H9 (cell line): ENCODE results near the gene RHOA. TPM values are rescaled to one million over a fixed set of nuclear protein-coding genes. Genes with fewer than 3 reads are reported as not detected.

ENCODE experiments used
- DNase-seq: peaks from one replicate; pipeline ENCODE4 v3.0.0-alpha.2; 2017
- H2AFZ ChIP-seq: one replicate; pipeline ENCODE4 v1.6.1; 2013; ENCODE audit warnings: mild to moderate bottlenecking, low read length, control low read depth, moderate library complexity
- H2AK5ac ChIP-seq: 2 replicates; pipeline ENCODE4 v1.6.1; 2013; ENCODE audit warnings: low read length, control low read depth, mixed read lengths; ENCODE audit not compliant: insufficient read length
- H2BK120ac ChIP-seq: one replicate; pipeline ENCODE4 v1.6.1; 2013; ENCODE audit warnings: low read depth, mild to moderate bottlenecking, low read length, control low read depth, inconsistent platforms; ENCODE audit not compliant: poor library complexity, severe bottlenecking
- H2BK12ac ChIP-seq: 2 replicates; pipeline ENCODE4 v1.6.1; 2013; ENCODE audit warnings: low read length, control low read depth, mixed read lengths, low read depth; ENCODE audit not compliant: insufficient read length
- H2BK15ac ChIP-seq: 2 replicates; pipeline ENCODE4 v1.6.1; 2013; ENCODE audit warnings: low read depth, low read length, control low read depth
- H2BK20ac ChIP-seq: one replicate; pipeline ENCODE4 v1.6.1; 2013; ENCODE audit warnings: low read depth, mild to moderate bottlenecking, low read length, control low read depth, inconsistent platforms; ENCODE audit not compliant: poor library complexity, severe bottlenecking
- H2BK5ac ChIP-seq: 2 replicates; pipeline ENCODE4 v1.6.1; 2013; ENCODE audit warnings: low read length, control low read depth, mixed read lengths; ENCODE audit not compliant: insufficient read length
- H3K14ac ChIP-seq: 2 replicates; pipeline ENCODE4 v1.6.1; 2013; ENCODE audit warnings: low read length, control low read depth; ENCODE audit not compliant: insufficient read depth
- H3K18ac ChIP-seq: 2 replicates; pipeline ENCODE4 v1.6.1; 2013; ENCODE audit warnings: low read depth, mild to moderate bottlenecking, mixed read lengths, low read length, control low read depth; ENCODE audit not compliant: insufficient read length
- H3K23ac ChIP-seq: 2 replicates; pipeline ENCODE4 v1.6.1; 2013; ENCODE audit warnings: low read length, control low read depth, mixed read lengths, low read depth; ENCODE audit not compliant: insufficient read length
- H3K23me2 ChIP-seq: 2 replicates; pipeline ENCODE4 v1.6.1; 2013; ENCODE audit warnings: low read depth, mild to moderate bottlenecking, mixed read lengths, low read length, control low read depth; ENCODE audit not compliant: insufficient read length, poor library complexity, severe bottlenecking
- H3K27ac ChIP-seq: 2 replicates; pipeline ENCODE4 v1.5.1; 2013; ENCODE audit warnings: low read length, control low read depth, mixed read lengths, low read depth; ENCODE audit not compliant: insufficient read length
- H3K27me3 ChIP-seq: 2 replicates; pipeline ENCODE4 v1.6.1; 2013; ENCODE audit warnings: low read length, control low read depth, inconsistent platforms; ENCODE audit not compliant: insufficient read depth
- H3K4ac ChIP-seq: 2 replicates; pipeline ENCODE4 v1.6.1; 2013; ENCODE audit warnings: low read depth, mild to moderate bottlenecking, control low read depth, inconsistent platforms, low read length, moderate library complexity
- H3K4me1 ChIP-seq: 2 replicates; pipeline ENCODE4 v1.6.1; 2013; ENCODE audit warnings: low read length, control low read depth, inconsistent platforms; ENCODE audit not compliant: insufficient read depth
- H3K4me2 ChIP-seq: 2 replicates; pipeline ENCODE4 v1.6.1; 2013; ENCODE audit warnings: low read length, control low read depth, mixed read lengths; ENCODE audit not compliant: insufficient read length, insufficient read depth
- H3K56ac ChIP-seq: 2 replicates; pipeline ENCODE4 v1.6.1; 2013; ENCODE audit warnings: low read depth, mild to moderate bottlenecking, mixed read lengths, low read length, control low read depth; ENCODE audit not compliant: insufficient read length
- H3K79me1 ChIP-seq: 2 replicates; pipeline ENCODE4 v1.6.1; 2013; ENCODE audit warnings: low read depth, mild to moderate bottlenecking, moderate library complexity, low read length, control low read depth, inconsistent platforms; ENCODE audit not compliant: insufficient read depth, poor library complexity, severe bottlenecking
- H3K79me2 ChIP-seq: 2 replicates; pipeline ENCODE4 v1.6.1; 2013; ENCODE audit warnings: low read length, control low read depth, inconsistent platforms; ENCODE audit not compliant: insufficient read depth
- H3K9ac ChIP-seq: 2 replicates; pipeline ENCODE4 v1.6.1; 2013; ENCODE audit warnings: low read length, control low read depth, mixed read lengths; ENCODE audit not compliant: insufficient read length; ENCODE audit errors: extremely low read depth
- H3K9me3 ChIP-seq: one replicate; pipeline ENCODE4 v1.6.1; 2013; ENCODE audit warnings: low read depth, low read length, inconsistent platforms; ENCODE audit not compliant: control insufficient read depth
- H3T11ph ChIP-seq: one replicate; pipeline ENCODE4 v1.6.1; 2013; ENCODE audit warnings: mild to moderate bottlenecking, low read length, control low read depth, inconsistent platforms
- H4K20me1 ChIP-seq: one replicate; pipeline ENCODE4 v1.6.1; 2013; ENCODE audit not compliant: control insufficient read depth, insufficient read length, insufficient read depth
- H4K5ac ChIP-seq: 2 replicates; pipeline ENCODE4 v1.6.1; 2013; ENCODE audit warnings: low read depth, mild to moderate bottlenecking, mixed read lengths, low read length, control low read depth; ENCODE audit not compliant: insufficient read length
- H4K8ac ChIP-seq: replicated peaks from 2 replicates; pipeline ENCODE4 v1.6.1; 2013; ENCODE audit warnings: low read length, control low read depth, mixed read lengths, low read depth; ENCODE audit not compliant: insufficient read length
- H4K91ac ChIP-seq: 2 replicates; pipeline ENCODE4 v1.6.1; 2013; ENCODE audit warnings: low read depth, mild to moderate bottlenecking, moderate library complexity, mixed read lengths, low read length, control low read depth; ENCODE audit not compliant: insufficient read length
- H3K27ac Mint-ChIP-seq, 3 experiments: 2 replicates in 2 of 3; 3 replicates in 1 of 3; pipeline ENCODE4 v1.8.0; 2020 to 2021; ENCODE audit warnings: mixed read lengths in 3 of 3, mild to moderate bottlenecking in 1 of 3, moderate library complexity in 1 of 3
- H3K27me3 Mint-ChIP-seq: 2 replicates; pipeline ENCODE4 v1.8.0; 2021; ENCODE audit warnings: low read depth, mild to moderate bottlenecking, moderate library complexity, mixed read lengths
- H3K36me3 Mint-ChIP-seq, 3 experiments: 2 replicates in 2 of 3; 3 replicates in 1 of 3; pipeline ENCODE4 v1.8.0; 2020 to 2021; ENCODE audit warnings: low read depth in 3 of 3, mixed read lengths in 3 of 3; ENCODE audit not compliant: insufficient read depth in 1 of 3
- H3K4me1 Mint-ChIP-seq, 2 experiments: 2 replicates each; pipeline ENCODE4 v1.8.0; 2020; ENCODE audit warnings: mixed read lengths in 2 of 2
- H3K4me3 Mint-ChIP-seq, 2 experiments: 2 replicates in 1 of 2; 3 replicates in 1 of 2; pipeline ENCODE4 v1.8.0; 2020 to 2021; ENCODE audit warnings: mild to moderate bottlenecking in 2 of 2, mixed read lengths in 2 of 2, moderate library complexity in 1 of 2
- H3K9me3 Mint-ChIP-seq, 2 experiments: 2 replicates in 1 of 2; 3 replicates in 1 of 2; pipeline ENCODE4 v1.8.0; 2020; ENCODE audit warnings: mild to moderate bottlenecking in 2 of 2, mixed read lengths in 2 of 2, moderate library complexity in 1 of 2
- WGBS: extraction: QIAGEN DNeasy Blood & Tissue Kit; methylation state at CpG from one replicate; pipeline ENCODE4 v1.1.7; 2013; ENCODE audit warnings: missing lambda C conversion rate, low lambda C conversion rate, mixed read lengths; ENCODE audit not compliant: insufficient read length; ENCODE audit errors: extremely low coverage; 5-methylcytosine and 5-hydroxymethylcytosine counted together
- total RNA-seq: library from RNA; stranded (reverse); gene quantifications from 2 replicates; pipeline ENCODE4 v1.2.1, GENCODE V29; 2021
- TF ChIP-seq, protein P1 (sequence below): fragments of 200-600 bp; sonication (generic); conservative IDR thresholded peaks from 3 replicates; pipeline ENCODE4 v1.8.0; 2021; ENCODE audit warnings: antibody characterized with exemption, mild to moderate bottlenecking

The RHOA gene
- total RNA-seq, 1 experiment from 2014 or later: 403 TPM

DNA sequence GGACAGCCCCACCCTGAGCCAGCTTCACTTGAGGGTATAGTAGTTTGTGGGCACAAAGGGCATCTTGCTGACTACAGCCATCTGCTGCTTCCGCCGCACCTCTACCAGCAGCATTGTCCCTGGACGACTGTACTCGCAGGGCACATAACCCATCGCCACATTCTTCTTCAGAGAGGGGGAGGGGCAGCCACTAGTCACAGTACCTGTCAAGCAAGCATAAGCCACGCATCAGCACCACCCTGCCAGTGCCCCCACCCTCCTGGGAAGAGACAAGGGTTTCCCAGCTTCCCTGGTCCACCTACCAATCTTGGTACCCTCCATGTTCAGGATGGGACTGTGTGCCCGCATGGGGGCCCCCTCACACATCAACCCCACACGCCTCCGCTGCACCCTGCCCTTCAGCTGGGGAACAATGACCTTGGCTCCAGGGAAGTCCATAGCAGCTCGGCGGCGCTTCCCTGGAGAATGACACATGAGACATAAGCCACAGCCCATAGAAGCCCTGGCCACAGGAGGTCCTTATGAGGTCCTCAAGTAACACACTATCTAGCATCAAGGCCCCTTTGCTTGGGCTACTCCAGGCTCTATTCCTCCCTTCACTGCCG lies 5.8 kb upstream of the RHOA start:
- no peak overlapping the region for H3K27ac ChIP-seq
- H3K27me3 ChIP-seq: no peaks in the 10 kb centered on the region
- H4K91ac ChIP-seq: no peak overlapping the region
- no peaks in the 10 kb centered on the region for H3K79me1 ChIP-seq
- Mint-ChIP-seq H3K36me3 (peaks cover 8 to 47% (median 22%) of the 10 kb centered on the region in 3 experiments; a peak in 6 of 7 replicates), H3K27ac (peak overlapping the region; percentile 40 to 75 (median 59); a peak in 3 of 7 replicates), H3K4me3 (no peak overlapping the region), H3K27me3 (no peaks in the 10 kb centered on the region), H3K9me3 (no peaks in the 10 kb centered on the region; a peak in 1 of 5 replicates), H3K4me1 (peaks cover 30 to 31% of the 10 kb centered on the region in 2 experiments)
- H4K8ac ChIP-seq: no peak overlapping the region
- H3K9me3 ChIP-seq: no peaks in the 10 kb centered on the region
- no peak overlapping the region for H3K18ac ChIP-seq
- H3T11ph ChIP-seq: no peak overlapping the region
- TF ChIP-seq, protein P1, sequence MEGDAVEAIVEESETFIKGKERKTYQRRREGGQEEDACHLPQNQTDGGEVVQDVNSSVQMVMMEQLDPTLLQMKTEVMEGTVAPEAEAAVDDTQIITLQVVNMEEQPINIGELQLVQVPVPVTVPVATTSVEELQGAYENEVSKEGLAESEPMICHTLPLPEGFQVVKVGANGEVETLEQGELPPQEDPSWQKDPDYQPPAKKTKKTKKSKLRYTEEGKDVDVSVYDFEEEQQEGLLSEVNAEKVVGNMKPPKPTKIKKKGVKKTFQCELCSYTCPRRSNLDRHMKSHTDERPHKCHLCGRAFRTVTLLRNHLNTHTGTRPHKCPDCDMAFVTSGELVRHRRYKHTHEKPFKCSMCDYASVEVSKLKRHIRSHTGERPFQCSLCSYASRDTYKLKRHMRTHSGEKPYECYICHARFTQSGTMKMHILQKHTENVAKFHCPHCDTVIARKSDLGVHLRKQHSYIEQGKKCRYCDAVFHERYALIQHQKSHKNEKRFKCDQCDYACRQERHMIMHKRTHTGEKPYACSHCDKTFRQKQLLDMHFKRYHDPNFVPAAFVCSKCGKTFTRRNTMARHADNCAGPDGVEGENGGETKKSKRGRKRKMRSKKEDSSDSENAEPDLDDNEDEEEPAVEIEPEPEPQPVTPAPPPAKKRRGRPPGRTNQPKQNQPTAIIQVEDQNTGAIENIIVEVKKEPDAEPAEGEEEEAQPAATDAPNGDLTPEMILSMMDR: no peak
- no peaks in the 10 kb centered on the region for H3K79me2 ChIP-seq
- H3K23me2 ChIP-seq: peaks cover 4% of the 10 kb centered on the region
- no peak overlapping the region for H3K14ac ChIP-seq
- no peak overlapping the region for H2AFZ ChIP-seq
- DNase-seq: no peak
- no peaks in the 10 kb centered on the region for H4K20me1 ChIP-seq
- H3K4me1 ChIP-seq: no peaks in the 10 kb centered on the region; the same call in 1 of the 2 replicates
- no peak overlapping the region for H3K9ac ChIP-seq
- H4K5ac ChIP-seq: no peak overlapping the region
- no peak overlapping the region for H3K4me2 ChIP-seq
- no peak overlapping the region for H2BK20ac ChIP-seq
- no peak overlapping the region for H2BK15ac ChIP-seq
- H2BK12ac ChIP-seq: no peak overlapping the region
- H2BK5ac ChIP-seq: no peak overlapping the region
- no peak overlapping the region for H3K56ac ChIP-seq
- WGBS: no CpG with 5 or more reads among the region's 13 CpGs
- H2BK120ac ChIP-seq: no peak overlapping the region
- H3K23ac ChIP-seq: no peak overlapping the region
- no peak overlapping the region for H3K4ac ChIP-seq
- H2AK5ac ChIP-seq: no peak overlapping the region
